SK-MEL-5 (cell line): ENCODE data around the gene TUBB. TPM values are rescaled to one million over a fixed set of nuclear protein-coding genes. Genes with fewer than 3 reads are reported as not detected.

Experiments
- DNase-seq: peaks from one replicate; pipeline ENCODE4 v3.0.0-alpha.2; 2016; ENCODE audit warnings: low read depth, low spot score
- in situ Hi-C: cut with HindIII; loops from 2 replicates; pipeline ENCODE4 v1.10.0; 2016; ENCODE audit warnings: low sequenced_read_pairs, high pct_unique_total_duplicates, low pct_unique_long_range_greater_than_20kb
- total RNA-seq: library from RNA; depleted of rRNA; stranded (reverse); fragments of >200 nt; shearing (Covaris generic); gene quantifications from 2 replicates; pipeline ENCODE4 v1.2.3, GENCODE V29; 2014

Gene TUBB
- total RNA-seq, 1 experiment from 2014 or later: 457 TPM

GRCh38 chr6:30725713-30726505, 5.8 kb downstream of the TUBB start:
- no peak for DNase-seq
- in situ Hi-C loops: no loop called here

- in situ Hi-C loops: no loop called here
- DNase-seq: no peak
These were observed 6.6 kb downstream of the TUBB start for GRCh38 chr6:30726506-30727413.

- peak; percentile 63 for DNase-seq
- in situ Hi-C loops: no loop called here
These were observed 7.9 kb downstream of the TUBB start for GRCh38 chr6:30727920-30728553.

- DNase-seq: no peak
- in situ Hi-C loops: no loop called here
These were observed 10.7 kb downstream of the TUBB start for GRCh38 chr6:30730601-30731435.

GRCh38 chr6:30732237-30732943, 12.2 kb downstream of the TUBB start:
- no peak for DNase-seq
- in situ Hi-C loops: no loop called here

GRCh38 chr6:30735668-30736314, 15.6 kb downstream of the TUBB start:
- in situ Hi-C loops: no loop called here
- no peak for DNase-seq

GRCh38 chr6:30738532-30738931, 18.4 kb downstream of the TUBB start:
- in situ Hi-C loops: no loop called here
- no peak for DNase-seq

GRCh38 chr6:30740540-30740870, 20.4 kb downstream of the TUBB start:
- in situ Hi-C loops: no loop called here
- no peak for DNase-seq

- in situ Hi-C loops: no loop called here
- peak; percentile 31 for DNase-seq
These were observed 21.1 kb downstream of the TUBB start for GRCh38 chr6:30741063-30741779.

- in situ Hi-C loops: no loop called here
- DNase-seq: peak; percentile 18
These were observed 21.7 kb downstream of the TUBB start for GRCh38 chr6:30741789-30742315.

- in situ Hi-C loops: no loop called here
- peak; percentile 93 for DNase-seq
These were observed 22.4 kb downstream of the TUBB start, which contains the start of gene FLOT1 for GRCh38 chr6:30742316-30743098. TSS of gene FLOT1 (minus strand) at chr6:30742687. CDS start at chr6:30742189, 498 bp downstream.

GRCh38 chr6:30743099-30744053, 23.2 kb downstream of the TUBB start:
- peak; percentile 28 for DNase-seq
- in situ Hi-C loops: no loop called here

- in situ Hi-C loops: no loop called here
- peak; percentile 93 for DNase-seq
These were observed 24.1 kb downstream of the TUBB start, which contains the start of gene IER3 for GRCh38 chr6:30744054-30744805. TSS of gene IER3 (minus strand) at chr6:30744547. CDS start at chr6:30744518, 29 bp downstream.
